ENCODE data around the gene ZNF302. TPM values are rescaled to one million over a fixed set of nuclear protein-coding genes. Genes with fewer than 3 reads are reported as not detected.

The ZNF302 gene
- 10 to 100 TPM; 59.6 to 62.6 TPM for total RNA-seq
- polyA plus RNA-seq = 10 to 100 TPM; 17.5 to 23.1 (median 21.7) TPM
- total RNA-seq = 22.6 to 117 (median 57.5) reads per million in 6 experiments

GRCh38 chr19:34677386-34678084 lies at the start of gene ZNF302:
ZNF302 (plus strand) TSS chr19:34677678; CDS start chr19:34678805, 1,127 bp downstream.
- Mint-ChIP-seq H3K4me3 (peak within 1 kb of the TSS; percentile 95 to 100 (median 99)), H3K27ac (peak within 1 kb of the TSS; percentile 98 to 100 (median 99)), H3K9me3 (peaks cover 0 to 38% (median 21%) of the 10 kb centered on the region in 9 donors), H3K36me3 (peaks cover 34 to 59% (median 42%) of the 10 kb centered on the region in 3 donors), H3K4me1 (peaks cover 8 to 40% (median 30%) of the 10 kb centered on the region in 4 donors), H3K27me3 (peaks cover 0 to 17% (median 9%) of the 10 kb centered on the region in 5 donors)
- DNase-seq (peak; percentile 86 to 97 (median 92)), ATAC-seq (peak; percentile 86 to 91)
- POLR2A ChIA-PET = interaction anchor here (0.6 to 2.6 kb wide), 18 partner anchors 10 to 1538 kb away, joined by 3 to 20 read pairs (median 4); partner anchors contain the start of genes CEBPG, LSM14A, ZNF181 and ZNF30

GRCh38 chr19:34633802-34634201 lies 43.7 kb upstream of the ZNF302 start:
- H3K36me3 Mint-ChIP-seq = peaks cover 8 to 53% (median 22%) of the 10 kb centered on the region in 3 donors
- H3K9me3 Mint-ChIP-seq = peaks cover 0 to 54% (median 23%) of the 10 kb centered on the region in 9 donors
- H3K4me1 Mint-ChIP-seq = peaks cover 0 to 2% (median 0%) of the 10 kb centered on the region in 4 donors
- ATAC-seq (no peak), DNase-seq (no peak)
- H3K27ac Mint-ChIP-seq = no peak overlapping the region
- no peaks in the 10 kb centered on the region for H3K27me3 Mint-ChIP-seq
- H3K4me3 Mint-ChIP-seq = no peak overlapping the region
- POLR2A ChIA-PET = no interaction called here

- DNase-seq = peak; percentile 37 to 81 (median 63)
- H3K36me3 Mint-ChIP-seq = peaks cover 4 to 16% (median 12%) of the 10 kb centered on the region in 3 donors
- ATAC-seq = peak; percentile 64 to 68
- no peak overlapping the region for H3K27ac Mint-ChIP-seq
- H3K4me1 Mint-ChIP-seq = peaks cover 2 to 6% (median 4%) of the 10 kb centered on the region in 4 donors
- POLR2A ChIA-PET = interaction anchor here (1.2 kb wide), 1 partner anchor 72 kb away, joined by 3 read pairs; no protein-coding TSS in a partner anchor
- peaks cover 0 to 1% (median 0%) of the 10 kb centered on the region in 5 donors for H3K27me3 Mint-ChIP-seq
- no peak overlapping the region for H3K4me3 Mint-ChIP-seq
- peaks cover 0 to 20% (median 8%) of the 10 kb centered on the region in 9 donors for H3K9me3 Mint-ChIP-seq
Observed at GRCh38 chr19:34639491-34640085, 37.9 kb upstream of the ZNF302 start.

- ATAC-seq (no peak), DNase-seq (no peak)
- Mint-ChIP-seq H3K9me3 (no peaks in the 10 kb centered on the region), H3K27ac (no peak overlapping the region), H3K4me3 (no peak overlapping the region), H3K36me3 (no peaks in the 10 kb centered on the region), H3K4me1 (peaks cover 2 to 6% (median 4%) of the 10 kb centered on the region in 4 donors), H3K27me3 (peaks cover 0 to 3% (median 0%) of the 10 kb centered on the region in 5 donors)
- POLR2A ChIA-PET = no interaction called here
Observed at GRCh38 chr19:34642241-34642640, 35.2 kb upstream of the ZNF302 start.

- Mint-ChIP-seq H3K4me1 (no peaks in the 10 kb centered on the region), H3K4me3 (no peak overlapping the region), H3K9me3 (no peaks in the 10 kb centered on the region), H3K27ac (peak overlapping the region in 1 of 10 donors; percentile 11), H3K36me3 (no peaks in the 10 kb centered on the region), H3K27me3 (peaks cover 0 to 11% (median 3%) of the 10 kb centered on the region in 5 donors)
- no peak for ATAC-seq
- no peak for DNase-seq
- POLR2A ChIA-PET = no interaction called here
Observed at GRCh38 chr19:34644991-34645461, 32.5 kb upstream of the ZNF302 start.

GRCh38 chr19:34645551-34645950 lies 31.9 kb upstream of the ZNF302 start:
- Mint-ChIP-seq H3K4me3 (no peak overlapping the region), H3K27ac (peak overlapping the region in 1 of 10 donors; percentile 13), H3K27me3 (peaks cover 0 to 12% (median 3%) of the 10 kb centered on the region in 5 donors), H3K9me3 (no peaks in the 10 kb centered on the region), H3K36me3 (no peaks in the 10 kb centered on the region), H3K4me1 (no peaks in the 10 kb centered on the region)
- POLR2A ChIA-PET = no interaction called here
- ATAC-seq = no peak
- DNase-seq = no peak

- H3K27me3 Mint-ChIP-seq = peaks cover 3 to 24% (median 7%) of the 10 kb centered on the region in 5 donors
- peaks cover 2 to 13% (median 13%) of the 10 kb centered on the region in 3 donors for H3K36me3 Mint-ChIP-seq
- ATAC-seq (no peak), DNase-seq (no peak)
- H3K9me3 Mint-ChIP-seq = peaks cover 0 to 17% (median 10%) of the 10 kb centered on the region in 9 donors
- POLR2A ChIA-PET = no interaction called here
- H3K4me3 Mint-ChIP-seq = no peak overlapping the region
- no peak overlapping the region for H3K27ac Mint-ChIP-seq
- H3K4me1 Mint-ChIP-seq = peaks cover 0 to 2% (median under 1%) of the 10 kb centered on the region in 4 donors
Observed at GRCh38 chr19:34649886-34650543, 27.5 kb upstream of the ZNF302 start.

GRCh38 chr19:34651747-34652146 lies 25.7 kb upstream of the ZNF302 start:
- Mint-ChIP-seq H3K27ac (no peak overlapping the region), H3K4me1 (peaks cover 0 to 2% (median under 1%) of the 10 kb centered on the region in 4 donors), H3K4me3 (no peak overlapping the region), H3K27me3 (peaks cover 3 to 24% (median 10%) of the 10 kb centered on the region in 5 donors), H3K9me3 (peaks cover 0 to 31% (median 14%) of the 10 kb centered on the region in 9 donors), H3K36me3 (peaks cover 6 to 23% (median 21%) of the 10 kb centered on the region in 3 donors)
- ATAC-seq (no peak), DNase-seq (no peak)
- POLR2A ChIA-PET = no interaction called here

- Mint-ChIP-seq H3K9me3 (peaks cover 0 to 50% (median 21%) of the 10 kb centered on the region in 9 donors), H3K4me3 (no peak overlapping the region), H3K27ac (no peak overlapping the region), H3K36me3 (peaks cover 9 to 42% (median 32%) of the 10 kb centered on the region in 3 donors), H3K4me1 (peaks cover 0 to 4% (median 1%) of the 10 kb centered on the region in 4 donors), H3K27me3 (peaks cover 4 to 36% (median 8%) of the 10 kb centered on the region in 5 donors)
- DNase-seq (no peak), ATAC-seq (no peak)
- POLR2A ChIA-PET = no interaction called here
Observed at GRCh38 chr19:34654796-34655195, 22.7 kb upstream of the ZNF302 start.

- H3K4me3 Mint-ChIP-seq = no peak overlapping the region
- H3K4me1 Mint-ChIP-seq = peaks cover 0 to 4% (median 1%) of the 10 kb centered on the region in 4 donors
- H3K27ac Mint-ChIP-seq = no peak overlapping the region
- POLR2A ChIA-PET = no interaction called here
- H3K27me3 Mint-ChIP-seq = peaks cover 4 to 33% (median 7%) of the 10 kb centered on the region in 5 donors
- ATAC-seq (no peak), DNase-seq (no peak)
- H3K36me3 Mint-ChIP-seq = peaks cover 9 to 42% (median 32%) of the 10 kb centered on the region in 3 donors
- H3K9me3 Mint-ChIP-seq = peaks cover 0 to 50% (median 23%) of the 10 kb centered on the region in 9 donors
Observed at GRCh38 chr19:34655651-34656050, 21.8 kb upstream of the ZNF302 start.

GRCh38 chr19:34661357-34661756 lies 16.1 kb upstream of the ZNF302 start:
- Mint-ChIP-seq H3K27me3 (peaks cover 0 to 19% (median 4%) of the 10 kb centered on the region in 5 donors), H3K27ac (no peak overlapping the region), H3K9me3 (peaks cover 0 to 21% (median 7%) of the 10 kb centered on the region in 9 donors), H3K4me1 (peaks cover 10 to 22% (median 16%) of the 10 kb centered on the region in 4 donors), H3K4me3 (no peak overlapping the region), H3K36me3 (peaks cover 3 to 21% (median 10%) of the 10 kb centered on the region in 3 donors)
- ATAC-seq (no peak), DNase-seq (no peak)
- POLR2A ChIA-PET = interaction anchor here (1.4 kb wide), 1 partner anchor 16 kb away, joined by 3 read pairs; the partner anchor contains the start of gene ZNF302

- H3K27me3 Mint-ChIP-seq = peaks cover 0 to 11% (median 0%) of the 10 kb centered on the region in 5 donors
- H3K9me3 Mint-ChIP-seq = peaks cover 0 to 10% (median 4%) of the 10 kb centered on the region in 9 donors
- DNase-seq (peak in 8 of 10 donors; percentile 7 to 64 (median 49)), ATAC-seq (peak; percentile 97 to 100)
- peaks cover 17 to 34% (median 24%) of the 10 kb centered on the region in 4 donors for H3K4me1 Mint-ChIP-seq
- peaks cover 1 to 14% (median 7%) of the 10 kb centered on the region in 3 donors for H3K36me3 Mint-ChIP-seq
- H3K4me3 Mint-ChIP-seq = peak overlapping the region in 4 of 10 donors; percentile 2 to 44 (median 32)
- peak overlapping the region in 7 of 10 donors; percentile 35 to 90 (median 66) for H3K27ac Mint-ChIP-seq
- POLR2A ChIA-PET = no interaction called here
Observed at GRCh38 chr19:34662919-34663318, 14.6 kb upstream of the ZNF302 start.

Data from naive thymus-derived CD8-positive, alpha-beta T cell (primary cell).